GM18868 (cell line): Measurements from ENCODE around the gene OPN3.

Source experiments
- ATAC-seq: cut with Tn5 transposase; IDR thresholded peaks from one replicate; pipeline ENCODE4 v1.9.1; 2021; ENCODE audit warnings: mild to moderate bottlenecking, moderate library complexity; ENCODE audit not compliant: unreplicated experiment

OPN3 gene

GRCh38 chr1:241591736-241592135, 48.4 kb downstream of the OPN3 start:
- no peak for ATAC-seq

GRCh38 chr1:241591317-241591716, 48.9 kb downstream of the OPN3 start:
- ATAC-seq, result no peak

- ATAC-seq, result no peak
Observed at GRCh38 chr1:241590719-241591118, 49.5 kb downstream of the OPN3 start.

- no peak for ATAC-seq
Observed at GRCh38 chr1:241589521-241589920, 50.6 kb downstream of the OPN3 start.

GRCh38 chr1:241586905-241587512, 53.2 kb downstream of the OPN3 start:
- no peak for ATAC-seq

GRCh38 chr1:241582921-241583321, 57.2 kb downstream of the OPN3 start:
- ATAC-seq, result no peak

GRCh38 chr1:241579434-241579833, 60.7 kb downstream of the OPN3 start:
- peak; percentile 53 for ATAC-seq

- ATAC-seq, result no peak
Observed at GRCh38 chr1:241574154-241574553, 66.0 kb downstream of the OPN3 start.

- ATAC-seq, result no peak
Observed at GRCh38 chr1:241569848-241570247, 70.3 kb downstream of the OPN3 start.

GRCh38 chr1:241560849-241561187, 79.4 kb downstream of the OPN3 start:
- ATAC-seq, result no peak

- ATAC-seq, result no peak
Observed at GRCh38 chr1:241560146-241560848, 79.9 kb downstream of the OPN3 start.

- ATAC-seq, result no peak
Observed at GRCh38 chr1:241557551-241558193, 82.5 kb downstream of the OPN3 start.

GRCh38 chr1:241557031-241557430, 83.1 kb downstream of the OPN3 start:
- ATAC-seq, result no peak

GRCh38 chr1:241555526-241555925, 84.6 kb downstream of the OPN3 start:
- ATAC-seq, result no peak

GRCh38 chr1:241553886-241554592, 86.1 kb downstream of the OPN3 start:
- no peak for ATAC-seq

- peak; percentile 82 for ATAC-seq
Observed at GRCh38 chr1:241551759-241552638, 88.2 kb downstream of the OPN3 start.

- ATAC-seq, result no peak
Observed at GRCh38 chr1:241550318-241550717, 89.9 kb downstream of the OPN3 start.

GRCh38 chr1:241548008-241548407, 92.2 kb downstream of the OPN3 start:
- ATAC-seq, result no peak
